ENCODE results near the gene TRIM72.

The TRIM72 gene

DNA sequence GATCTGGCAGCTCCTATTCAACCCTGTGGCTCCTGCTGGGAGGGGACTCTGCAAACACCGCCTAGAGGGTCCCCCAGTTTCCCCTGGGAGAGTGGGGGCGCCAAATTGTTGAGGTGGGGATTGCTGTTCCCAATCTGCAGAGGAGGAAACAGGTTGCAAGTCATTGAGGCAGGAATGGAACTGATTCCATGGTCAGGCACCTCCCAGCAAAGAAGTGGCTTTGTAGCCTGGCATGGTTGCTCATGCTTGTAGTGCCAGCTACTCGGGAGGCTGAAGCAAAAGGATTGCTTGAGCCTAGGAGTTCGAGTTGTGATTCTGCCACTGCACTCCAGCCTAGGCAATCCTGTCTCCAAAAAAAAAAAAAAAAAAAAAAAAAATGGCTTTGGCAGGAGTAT, 3.2 kb downstream of the TRIM72 start:
- DNase-seq (ENCODE audit: low read depth), result no peak
- no peak overlapping the region for H3K4me3 ChIP-seq (ENCODE audit: low read depth, low read length)
- TF ChIP-seq, protein P1, sequence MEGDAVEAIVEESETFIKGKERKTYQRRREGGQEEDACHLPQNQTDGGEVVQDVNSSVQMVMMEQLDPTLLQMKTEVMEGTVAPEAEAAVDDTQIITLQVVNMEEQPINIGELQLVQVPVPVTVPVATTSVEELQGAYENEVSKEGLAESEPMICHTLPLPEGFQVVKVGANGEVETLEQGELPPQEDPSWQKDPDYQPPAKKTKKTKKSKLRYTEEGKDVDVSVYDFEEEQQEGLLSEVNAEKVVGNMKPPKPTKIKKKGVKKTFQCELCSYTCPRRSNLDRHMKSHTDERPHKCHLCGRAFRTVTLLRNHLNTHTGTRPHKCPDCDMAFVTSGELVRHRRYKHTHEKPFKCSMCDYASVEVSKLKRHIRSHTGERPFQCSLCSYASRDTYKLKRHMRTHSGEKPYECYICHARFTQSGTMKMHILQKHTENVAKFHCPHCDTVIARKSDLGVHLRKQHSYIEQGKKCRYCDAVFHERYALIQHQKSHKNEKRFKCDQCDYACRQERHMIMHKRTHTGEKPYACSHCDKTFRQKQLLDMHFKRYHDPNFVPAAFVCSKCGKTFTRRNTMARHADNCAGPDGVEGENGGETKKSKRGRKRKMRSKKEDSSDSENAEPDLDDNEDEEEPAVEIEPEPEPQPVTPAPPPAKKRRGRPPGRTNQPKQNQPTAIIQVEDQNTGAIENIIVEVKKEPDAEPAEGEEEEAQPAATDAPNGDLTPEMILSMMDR (IDR thresholded peaks at IDR 0.05; ENCODE audit: low read depth, low read length, missing control alignments), result no peak

DNA sequence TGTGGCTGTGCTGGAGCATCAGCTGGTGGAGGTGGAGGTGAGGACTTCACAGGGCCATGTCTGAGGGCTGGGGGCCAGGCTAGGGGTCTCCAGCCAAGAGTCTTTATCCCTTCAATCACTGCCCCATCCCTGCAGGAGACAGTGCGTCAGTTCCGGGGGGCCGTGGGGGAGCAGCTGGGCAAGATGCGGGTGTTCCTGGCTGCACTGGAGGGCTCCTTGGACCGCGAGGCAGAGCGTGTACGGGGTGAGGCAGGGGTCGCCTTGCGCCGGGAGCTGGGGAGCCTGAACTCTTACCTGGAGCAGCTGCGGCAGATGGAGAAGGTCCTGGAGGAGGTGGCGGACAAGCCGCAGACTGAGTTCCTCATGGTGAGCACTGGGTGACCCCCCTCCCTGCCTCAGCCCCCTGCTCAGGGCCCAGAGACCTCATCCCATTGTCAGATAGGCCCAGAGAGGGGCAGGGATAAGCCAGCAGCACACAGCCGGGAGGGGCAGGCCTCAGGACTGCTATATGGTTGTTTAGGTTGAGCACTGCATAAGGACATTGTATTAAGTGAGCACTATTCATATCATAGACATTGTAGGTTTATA, 5.3 kb downstream of the TRIM72 start:
- H3K4me3 ChIP-seq (ENCODE audit: low read depth, low read length), result no peak overlapping the region
- DNase-seq (ENCODE audit: low read depth), result no peak

DNA sequence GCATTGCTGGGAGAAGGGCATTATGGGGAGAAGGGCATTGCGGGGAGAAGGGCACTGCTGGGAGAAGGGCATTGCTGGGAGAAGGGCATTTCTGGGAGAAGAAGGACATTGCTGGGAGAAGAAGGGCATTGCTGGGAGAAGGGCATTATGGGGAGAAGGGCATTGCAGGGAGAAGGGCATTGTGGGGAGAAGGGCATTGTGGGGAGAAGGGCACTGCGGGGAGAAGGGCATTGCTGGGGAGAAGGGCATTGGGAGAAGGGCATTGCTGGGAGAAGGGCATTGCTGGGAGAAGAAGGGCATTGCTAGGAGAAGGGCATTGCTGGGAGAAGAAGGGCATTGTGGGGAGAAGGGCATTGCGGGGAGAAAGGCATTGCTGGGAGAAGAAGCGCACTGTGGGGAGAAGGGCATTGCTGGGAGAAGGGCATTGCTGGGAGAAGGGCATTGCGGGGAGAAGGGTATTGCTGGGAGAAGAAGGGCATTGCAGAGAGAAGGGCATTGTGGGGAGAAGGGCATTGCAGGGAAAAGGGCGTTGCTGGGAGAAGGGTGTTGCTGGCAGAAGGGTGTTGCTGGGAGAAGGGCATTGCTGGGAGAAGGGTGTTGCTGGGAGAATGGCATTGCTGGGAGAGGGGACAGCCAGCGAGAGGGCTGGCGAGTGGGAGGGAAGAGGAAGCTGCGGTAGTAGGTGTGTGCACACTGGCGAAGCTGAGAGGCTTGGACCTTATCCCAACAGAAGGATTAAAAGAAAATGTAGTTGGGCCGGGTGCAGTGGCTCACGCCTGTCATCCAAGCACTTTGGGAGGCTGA, 7.6 kb downstream of the TRIM72 start:
- TF ChIP-seq, protein P1 (IDR thresholded peaks at IDR 0.05; ENCODE audit: low read depth, low read length, missing control alignments), result no peak
- no peak for DNase-seq (ENCODE audit: low read depth)

More for the DNA sequence above, 5.3 kb downstream of the TRIM72 start:
- TF ChIP-seq, protein P1 (IDR thresholded peaks at IDR 0.05; ENCODE audit: low read depth, low read length, missing control alignments), result no peak

DNA sequence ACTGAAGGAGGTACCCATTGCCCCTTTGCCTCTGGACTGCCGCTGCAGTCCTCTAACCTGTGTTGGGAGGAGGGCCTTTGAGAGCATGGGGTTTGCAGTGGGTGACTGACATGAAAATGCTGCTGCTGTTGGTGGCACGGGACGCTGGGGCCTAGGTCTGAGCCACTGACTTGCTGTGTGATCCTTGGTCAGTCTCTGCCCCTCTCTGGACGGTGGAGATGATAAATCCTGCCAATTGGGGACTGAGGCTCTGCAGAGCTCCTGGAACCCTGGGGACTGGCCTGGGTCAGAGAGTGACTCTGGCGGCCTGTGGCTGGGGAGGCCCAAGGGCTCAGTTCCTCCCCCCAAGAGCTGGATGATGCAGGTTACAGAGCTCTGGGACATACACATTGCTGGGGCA, 9.1 kb downstream of the TRIM72 start:
- H3K4me3 ChIP-seq (ENCODE audit: low read depth, low read length), result no peak overlapping the region
- TF ChIP-seq, protein P1 (IDR thresholded peaks at IDR 0.05; ENCODE audit: low read depth, low read length, missing control alignments), result no peak
- no peak for DNase-seq (ENCODE audit: low read depth)

More for the DNA sequence above, 7.6 kb downstream of the TRIM72 start:
- no peak overlapping the region for H3K4me3 ChIP-seq (ENCODE audit: low read depth, low read length)

DNA sequence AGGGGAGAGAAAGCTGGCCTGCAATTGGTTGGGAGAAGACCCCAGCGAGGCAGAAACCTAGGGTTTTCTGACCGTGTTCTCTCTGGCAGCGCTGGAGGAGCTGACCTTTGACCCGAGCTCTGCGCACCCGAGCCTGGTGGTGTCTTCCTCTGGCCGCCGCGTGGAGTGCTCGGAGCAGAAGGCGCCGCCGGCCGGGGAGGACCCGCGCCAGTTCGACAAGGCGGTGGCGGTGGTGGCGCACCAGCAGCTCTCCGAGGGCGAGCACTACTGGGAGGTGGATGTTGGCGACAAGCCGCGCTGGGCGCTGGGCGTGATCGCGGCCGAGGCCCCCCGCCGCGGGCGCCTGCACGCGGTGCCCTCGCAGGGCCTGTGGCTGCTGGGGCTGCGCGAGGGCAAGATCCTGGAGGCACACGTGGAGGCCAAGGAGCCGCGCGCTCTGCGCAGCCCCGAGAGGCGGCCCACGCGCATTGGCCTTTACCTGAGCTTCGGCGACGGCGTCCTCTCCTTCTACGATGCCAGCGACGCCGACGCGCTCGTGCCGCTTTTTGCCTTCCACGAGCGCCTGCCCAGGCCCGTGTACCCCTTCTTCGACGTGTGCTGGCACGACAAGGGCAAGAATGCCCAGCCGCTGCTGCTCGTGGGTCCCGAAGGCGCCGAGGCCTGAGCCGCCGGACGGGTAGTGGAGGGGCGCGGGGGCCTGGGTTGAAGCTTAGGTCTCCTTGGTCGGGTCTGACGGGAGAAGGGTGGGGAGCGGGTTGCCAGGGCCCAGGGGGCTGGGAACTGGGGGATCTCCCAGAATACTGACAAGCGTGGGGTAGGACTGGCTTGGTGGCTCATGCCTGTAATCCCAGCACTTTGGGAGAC, 10.4 kb downstream of the TRIM72 start:
- TF ChIP-seq, protein P1 (IDR thresholded peaks at IDR 0.05; ENCODE audit: low read depth, low read length, missing control alignments), result no peak
- no peak for DNase-seq (ENCODE audit: low read depth)
- H3K4me3 ChIP-seq (ENCODE audit: low read depth, low read length), result no peak overlapping the region

DNA sequence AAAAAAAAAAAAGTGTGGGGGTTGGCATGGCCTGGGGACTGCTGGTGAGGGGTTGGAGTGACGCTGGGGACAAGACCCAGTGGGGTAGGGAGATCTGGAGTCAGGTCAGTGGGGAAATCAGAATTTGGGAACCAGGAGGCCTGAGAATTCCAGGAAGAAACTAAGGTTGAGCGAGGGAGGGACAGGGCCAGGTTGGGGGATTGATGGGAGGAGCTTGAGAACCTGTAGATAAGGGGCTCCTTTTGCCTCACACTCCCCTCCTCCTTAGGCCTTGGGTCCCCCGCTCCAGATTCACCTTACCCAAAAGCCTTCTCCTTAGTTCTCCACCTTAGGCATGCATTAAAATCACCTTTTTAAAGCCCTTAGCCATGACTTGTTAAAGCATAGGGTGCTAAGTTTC, 11.3 kb downstream of the TRIM72 start:
- TF ChIP-seq, protein P1 (IDR thresholded peaks at IDR 0.05; ENCODE audit: low read depth, low read length, missing control alignments), result no peak
- H3K4me3 ChIP-seq (ENCODE audit: low read depth, low read length), result no peak overlapping the region
- no peak for DNase-seq (ENCODE audit: low read depth)
